ENCODE results near the gene TEX38.
"Not testable (repeated sequence)": the region's sequence is repeated elsewhere in the genome, so short reads cannot be mapped to it uniquely, and the experiment has no call there.

TEX38 gene

DNA sequence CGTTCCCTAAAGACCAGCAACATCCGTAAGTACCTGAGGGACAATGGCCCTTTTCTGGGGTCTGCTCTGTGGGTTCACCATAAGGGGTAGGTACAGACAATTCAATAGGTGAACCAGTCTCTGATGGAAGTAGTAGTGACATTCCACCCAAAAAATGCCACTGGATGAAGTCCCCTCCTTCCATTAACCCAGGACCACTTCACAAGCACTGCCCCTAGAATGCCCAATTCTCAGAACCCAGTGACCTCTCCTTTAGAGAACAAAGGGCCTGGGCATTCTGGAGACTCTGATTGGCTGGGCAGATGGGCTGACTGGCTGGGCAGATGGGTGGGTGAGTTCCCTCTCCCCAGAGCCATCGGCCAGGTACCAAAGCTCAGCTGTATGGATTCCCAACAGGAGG lies at the start of gene TEX38:
Gene TEX38 (plus strand): TSS at position 301 of the 400 bp plus-strand sequence. CDS start 81 bp downstream, at position 382.
- no peak for DNase-seq

DNA sequence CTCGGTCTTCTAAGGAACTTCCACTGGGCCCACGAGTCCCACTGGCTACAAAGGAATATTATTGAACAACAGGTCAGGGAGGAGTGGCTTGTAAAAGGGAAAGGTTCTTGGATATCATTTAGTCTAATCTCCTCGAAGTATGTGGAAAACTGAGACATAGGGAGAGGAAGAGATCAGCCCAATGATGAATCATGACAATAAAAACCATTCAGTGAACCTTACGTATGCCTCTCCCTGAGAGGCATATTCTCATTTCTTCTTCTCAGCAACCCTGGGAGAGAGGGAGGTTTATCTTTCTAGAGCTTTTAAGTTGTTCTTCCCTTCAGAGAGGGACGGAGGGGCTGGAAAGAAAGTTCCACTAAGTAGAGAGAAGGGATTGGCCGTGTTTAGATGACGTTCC lies 49.7 kb upstream of the TEX38 start:
- no peak for DNase-seq

DNA sequence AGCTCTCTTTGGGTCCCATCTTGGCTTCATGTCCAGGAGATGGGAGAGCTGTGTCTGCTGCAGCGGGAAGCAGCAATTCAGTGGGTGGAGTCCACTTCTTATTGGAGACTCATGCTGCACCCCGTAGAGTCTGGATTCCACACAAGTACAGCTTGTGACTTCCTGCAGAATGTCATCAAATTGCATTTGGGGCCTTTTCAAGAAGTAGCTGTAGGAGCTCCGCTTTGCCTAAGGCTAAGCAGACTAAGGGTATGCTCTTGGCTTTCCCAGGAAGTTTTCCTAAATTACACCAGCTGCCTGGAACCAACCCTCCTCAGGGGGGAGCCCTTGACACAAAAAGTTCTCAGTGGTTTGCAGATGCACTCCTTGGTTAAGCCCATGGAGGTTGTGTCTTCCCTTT lies 49.3 kb upstream of the TEX38 start:
- DNase-seq: no peak

DNA sequence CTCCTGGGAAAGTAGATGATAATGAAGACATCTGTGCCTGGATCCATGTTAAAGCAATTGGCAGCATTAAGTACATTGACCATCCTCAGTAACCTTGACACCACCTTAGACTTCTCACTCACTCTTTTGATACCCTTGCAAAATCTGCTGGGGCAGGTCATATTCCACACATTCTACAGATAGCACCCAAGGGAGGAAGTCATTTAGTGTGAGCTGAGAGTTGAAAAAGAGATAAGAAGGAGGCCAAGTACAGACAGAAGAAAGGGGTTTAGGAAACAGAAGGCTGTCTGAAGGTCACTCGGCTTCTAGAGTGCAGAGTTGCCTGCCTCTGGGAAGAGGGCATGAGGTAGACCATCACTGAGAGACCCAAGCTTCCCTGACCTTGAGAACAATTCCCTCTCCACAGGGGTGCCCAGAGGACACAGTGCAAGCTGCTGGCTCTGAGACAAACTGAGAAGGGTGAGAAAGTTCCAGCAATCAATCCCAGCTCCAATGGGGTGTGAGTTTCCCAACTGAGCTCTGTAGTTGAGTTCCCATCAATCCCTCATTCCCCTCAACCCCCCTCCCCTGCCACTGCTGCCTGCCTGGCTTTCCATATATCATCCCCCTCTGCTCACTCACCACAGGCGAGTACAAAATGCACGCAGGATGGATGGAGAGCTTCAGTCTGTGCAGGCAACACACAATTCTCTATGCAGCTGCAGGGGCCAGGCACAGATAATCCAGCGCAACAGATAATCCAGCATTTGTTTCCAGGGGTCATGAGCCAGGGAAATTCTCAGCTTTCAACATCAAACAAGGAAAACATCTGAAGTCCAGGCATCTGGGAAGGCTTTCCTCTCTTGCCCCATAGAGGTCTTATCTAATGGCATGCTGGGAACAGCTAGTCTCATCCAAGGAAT lies 47.7 kb upstream of the TEX38 start:
- DNase-seq: no peak

DNA sequence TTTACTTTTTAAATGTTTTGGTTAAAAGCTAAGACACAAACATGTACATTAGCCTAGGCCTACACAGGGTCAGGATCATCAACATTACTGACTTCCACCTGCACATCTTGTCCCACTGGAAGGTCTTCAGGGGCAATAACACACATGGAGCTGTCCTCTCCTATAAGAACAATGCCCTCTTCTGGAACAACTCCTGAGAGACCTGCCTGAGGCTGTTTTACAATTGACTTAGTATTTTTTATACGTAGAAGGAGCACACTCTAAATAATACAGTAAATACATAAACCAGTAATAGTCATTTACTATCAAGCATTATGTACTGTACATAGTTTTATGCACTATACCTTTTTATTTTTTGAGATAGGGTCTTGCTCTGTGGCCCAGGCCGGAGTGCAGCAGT lies 40.9 kb upstream of the TEX38 start:
- no peak for DNase-seq

DNA sequence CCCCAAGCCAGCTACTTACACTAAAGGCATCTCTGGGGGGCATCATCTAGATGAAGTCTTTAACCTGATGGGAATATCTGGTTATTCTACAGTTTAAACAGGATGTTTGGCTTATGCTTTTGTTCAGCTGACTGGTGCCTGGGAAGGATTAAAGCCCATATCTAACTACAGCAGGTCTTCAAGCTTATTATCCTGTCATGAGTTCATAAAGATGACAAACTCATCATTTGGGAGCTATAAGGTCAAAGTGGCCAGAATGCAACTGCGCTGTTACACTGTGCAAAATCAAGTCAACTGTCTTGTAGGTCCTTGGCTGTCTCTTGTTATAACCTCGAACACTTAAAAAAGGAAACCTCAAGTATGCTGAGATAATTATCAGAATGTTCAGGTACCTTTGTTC lies 36.4 kb upstream of the TEX38 start:
- DNase-seq: no peak

DNA sequence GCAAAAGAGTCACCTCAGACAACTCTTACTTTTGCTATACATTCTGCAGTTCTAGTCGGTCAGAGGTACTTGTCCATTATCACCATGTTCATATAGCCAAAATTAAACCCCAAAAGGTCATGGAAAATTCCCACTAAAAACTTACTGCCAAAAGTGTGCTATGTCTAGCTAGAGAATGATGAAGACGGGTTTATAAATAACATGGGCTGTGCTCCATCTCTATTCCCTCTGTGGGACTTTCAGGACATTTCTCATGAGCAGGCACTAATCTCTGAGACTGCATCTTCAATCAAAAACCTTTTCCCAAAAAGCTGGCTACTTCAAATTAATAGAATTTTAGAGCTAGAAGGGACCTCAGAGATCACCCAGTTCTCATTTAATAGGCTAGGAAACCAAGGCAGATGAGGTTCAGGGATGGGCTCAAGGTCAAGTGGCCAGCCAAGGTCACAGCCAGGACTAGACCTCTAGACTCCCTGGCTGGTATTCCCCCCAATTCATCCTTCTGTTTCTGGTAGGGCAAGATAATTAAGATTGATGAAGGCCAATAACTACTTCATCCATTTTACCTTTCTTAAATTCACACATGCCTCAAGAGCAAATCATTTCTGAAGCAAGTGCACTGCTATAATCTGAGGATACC lies 34.1 kb upstream of the TEX38 start:
- no peak for DNase-seq

DNA sequence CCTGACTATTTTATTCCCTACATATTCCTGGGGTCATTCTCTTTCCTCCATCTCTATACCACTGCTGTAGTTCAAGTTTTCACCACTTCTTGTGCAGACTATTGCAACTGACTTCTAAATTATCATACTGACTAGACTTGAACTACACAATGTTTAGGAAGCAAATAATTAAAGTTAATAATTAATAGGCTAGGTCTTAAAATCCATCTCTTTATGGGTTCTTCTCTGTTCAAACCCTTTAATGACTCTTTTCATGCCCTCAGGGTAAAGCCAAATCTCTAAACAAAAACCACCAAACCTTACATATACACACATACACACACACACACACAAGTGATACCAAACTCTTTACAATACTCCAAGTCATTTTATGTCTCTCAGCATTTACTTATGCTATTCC lies 32.7 kb upstream of the TEX38 start:
- DNase-seq: no peak

DNA sequence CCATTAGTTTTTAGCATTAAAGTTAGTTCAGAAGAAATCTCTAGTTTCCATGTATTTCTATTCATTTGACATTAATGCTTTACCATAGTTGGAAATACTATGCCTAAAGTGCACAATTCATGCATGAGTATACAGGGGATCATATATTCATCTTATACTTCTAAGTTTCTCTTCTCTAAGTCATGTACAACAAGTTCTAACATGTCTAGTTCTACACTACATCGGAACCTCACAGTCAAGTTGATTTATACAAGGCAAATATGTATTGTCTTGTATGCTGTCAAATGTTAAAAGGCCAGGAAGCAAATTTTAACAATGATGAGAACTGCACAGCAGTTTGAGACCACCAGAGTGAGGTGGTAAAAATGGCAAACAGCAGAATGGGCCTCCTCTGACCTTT lies 32.1 kb upstream of the TEX38 start:
- no peak for DNase-seq

DNA sequence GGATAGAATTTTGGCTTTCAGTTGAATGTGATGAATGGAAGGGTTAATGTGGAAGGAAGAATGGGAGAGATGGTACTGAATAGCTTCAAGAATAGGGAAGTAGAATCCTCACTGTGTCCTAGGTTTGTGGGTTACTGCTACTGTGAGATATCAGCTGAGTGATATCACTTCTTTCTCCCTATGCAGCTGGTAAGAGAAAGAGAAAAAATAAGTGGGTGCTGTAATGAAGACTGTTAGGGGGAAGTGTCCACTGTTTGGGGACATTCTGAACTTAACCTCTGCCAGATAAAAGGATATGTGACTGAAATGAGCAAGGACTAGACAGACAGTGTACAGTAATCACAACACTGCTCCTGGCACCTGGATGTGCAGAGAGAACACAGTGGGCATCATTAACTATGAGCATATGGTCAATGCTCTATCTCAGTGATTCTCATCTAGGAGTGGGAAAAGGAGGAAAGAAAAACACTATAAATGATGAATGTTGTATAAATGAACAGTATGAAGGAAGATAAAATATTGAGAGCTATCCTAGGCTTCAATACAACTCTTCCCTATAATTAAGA lies 29.5 kb upstream of the TEX38 start:
- no peak for DNase-seq

DNA sequence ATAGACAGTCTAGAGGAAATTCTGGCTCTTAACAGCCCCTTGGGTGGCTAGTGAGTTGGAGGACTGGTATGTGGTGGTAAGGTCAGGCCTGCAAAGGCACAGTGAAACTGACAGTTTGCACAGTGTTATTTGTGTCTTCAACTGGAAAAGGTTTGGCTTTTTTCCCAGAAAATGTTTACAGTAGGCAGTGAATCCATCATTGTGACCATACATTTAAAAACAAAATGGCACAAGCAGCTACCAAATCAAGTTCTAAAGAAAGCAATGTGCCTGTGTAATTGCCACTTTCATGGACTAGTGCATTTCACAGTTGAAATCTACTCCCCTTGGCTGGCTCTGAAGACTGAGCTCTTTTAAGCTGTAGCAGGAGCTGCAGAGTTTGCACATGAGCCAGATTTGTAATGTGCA lies 28.3 kb upstream of the TEX38 start:
- no peak for DNase-seq

DNA sequence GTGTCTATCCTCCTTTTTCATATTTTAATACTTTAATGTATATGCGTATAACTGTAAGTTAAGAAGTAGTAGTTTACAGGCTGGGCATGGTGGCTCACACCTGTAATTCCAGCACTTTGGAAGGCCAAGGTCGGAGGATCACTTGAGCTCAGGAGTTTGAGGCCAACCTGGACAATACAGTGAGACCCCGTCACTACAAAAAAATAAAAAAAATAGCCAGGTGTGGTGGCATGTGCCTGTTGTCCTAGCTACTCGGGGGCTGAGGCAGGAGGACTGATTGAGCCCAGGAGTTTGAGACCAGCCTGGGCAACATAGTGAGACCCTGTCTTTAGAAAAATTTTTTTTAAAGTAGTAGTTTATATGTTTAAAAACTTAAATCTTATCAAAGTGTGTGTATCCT lies 25.8 kb upstream of the TEX38 start:
- DNase-seq: no peak

DNA sequence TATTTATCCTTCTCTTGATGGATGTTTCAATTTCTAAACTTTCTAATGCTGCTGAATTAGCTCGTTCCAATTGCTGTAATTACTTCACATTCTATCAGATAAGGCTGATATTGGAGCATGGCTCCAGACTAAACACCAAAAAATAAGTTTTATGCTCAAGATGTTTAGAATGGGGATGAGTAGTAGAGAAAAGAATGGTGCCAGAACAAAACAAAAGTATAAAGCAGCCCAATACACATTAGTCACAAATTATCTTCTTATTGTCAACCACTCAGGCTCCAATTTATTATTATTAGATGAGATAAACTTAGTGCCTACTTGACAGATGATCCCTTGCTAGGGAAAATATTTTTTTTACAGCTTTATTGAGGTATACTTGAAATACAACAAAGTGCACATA lies 25.3 kb upstream of the TEX38 start:
- no peak for DNase-seq

DNA sequence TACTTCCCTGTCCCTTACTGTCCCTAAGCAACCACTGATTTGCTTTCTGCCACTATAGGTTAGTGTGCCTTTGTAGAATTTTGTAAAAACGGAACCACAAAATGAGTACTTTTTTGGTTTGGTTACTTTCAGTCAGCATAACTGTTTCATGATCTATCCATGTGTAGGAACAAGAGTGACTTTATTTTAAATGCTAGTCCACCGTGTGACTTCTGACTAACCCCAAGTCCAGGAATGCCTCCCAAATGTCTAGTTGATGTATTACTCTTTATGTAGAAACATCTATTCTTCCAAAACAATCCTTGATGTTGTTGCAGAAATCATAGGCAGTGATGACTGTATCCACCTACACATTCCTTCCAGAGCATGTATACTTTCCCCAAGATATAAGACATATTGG lies 24.8 kb upstream of the TEX38 start:
- DNase-seq: no peak

DNA sequence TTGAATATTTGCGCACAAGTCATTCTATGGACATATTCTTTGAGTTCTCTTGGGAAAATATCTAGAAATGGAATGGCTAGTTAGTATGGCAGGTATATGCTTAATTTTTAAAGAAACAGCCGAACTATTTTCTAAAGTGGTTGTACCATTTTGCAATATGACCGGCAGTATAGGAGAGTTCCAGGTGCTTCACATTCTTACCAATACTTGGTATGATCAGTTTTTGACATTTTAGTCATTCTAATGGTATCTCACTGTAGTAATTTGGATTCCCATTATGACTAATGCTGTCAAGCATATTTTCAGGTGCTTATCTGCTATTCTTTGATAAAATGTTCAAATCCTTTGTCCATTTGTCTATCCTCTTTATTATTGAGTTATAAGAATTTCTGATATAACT lies 24.0 kb upstream of the TEX38 start:
- DNase-seq: no peak

DNA sequence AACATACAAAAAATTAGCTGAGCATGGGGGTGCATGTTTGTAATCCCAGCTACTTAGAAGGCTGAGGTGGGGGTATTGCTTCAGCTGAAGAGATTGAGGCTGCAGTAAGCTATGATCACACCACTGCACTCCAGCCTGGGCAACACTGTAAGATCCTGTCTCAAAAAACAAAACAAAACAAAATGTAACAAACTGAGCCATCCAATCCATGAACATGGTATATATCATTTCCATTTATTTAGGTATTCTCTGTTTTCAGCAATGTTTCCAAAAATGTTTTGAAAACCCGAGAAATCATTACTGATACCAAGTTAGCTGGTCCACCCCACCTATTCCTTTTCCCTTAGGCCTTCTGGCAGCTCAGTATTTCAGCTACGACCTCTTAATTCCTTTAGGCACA lies 21.9 kb upstream of the TEX38 start:
- DNase-seq: no peak

DNA sequence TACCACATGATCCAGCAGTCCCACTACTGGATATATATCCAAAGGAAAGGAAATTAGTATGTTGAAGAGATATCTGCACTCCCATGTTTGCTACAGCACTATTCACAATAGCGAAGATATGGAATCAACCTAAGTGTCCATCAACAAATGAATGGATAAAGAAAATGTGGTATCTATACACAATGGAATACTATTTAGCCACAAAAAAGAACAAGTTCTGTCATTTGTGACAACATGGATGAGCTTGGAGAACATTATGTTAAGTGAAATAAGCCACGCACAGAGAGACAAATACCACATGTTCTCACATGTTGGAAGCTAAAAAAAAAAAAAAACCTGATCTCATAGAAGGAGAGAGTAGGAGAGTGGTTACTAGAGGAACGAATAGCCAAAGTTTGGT lies 21.2 kb upstream of the TEX38 start:
- no peak for DNase-seq

DNA sequence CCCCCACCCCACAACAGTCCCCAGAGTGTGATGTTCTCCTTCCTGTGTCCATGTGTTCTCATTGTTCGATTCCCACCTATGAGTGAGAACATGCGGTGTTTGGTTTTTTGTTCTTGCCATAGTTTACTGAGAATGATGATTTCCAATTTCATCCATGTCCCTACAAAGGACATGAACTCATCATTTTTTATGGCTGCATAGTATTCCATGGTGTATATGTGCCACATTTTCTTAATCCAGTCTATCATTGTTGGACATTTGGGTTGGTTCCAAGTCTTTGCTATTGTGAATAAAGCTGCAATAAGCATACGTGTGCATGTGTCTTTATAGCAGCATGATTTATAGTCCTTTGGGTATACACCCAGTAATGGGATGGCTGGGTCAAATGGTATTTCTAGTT lies 20.5 kb upstream of the TEX38 start:
- DNase-seq: not testable (repeated sequence)

DNA sequence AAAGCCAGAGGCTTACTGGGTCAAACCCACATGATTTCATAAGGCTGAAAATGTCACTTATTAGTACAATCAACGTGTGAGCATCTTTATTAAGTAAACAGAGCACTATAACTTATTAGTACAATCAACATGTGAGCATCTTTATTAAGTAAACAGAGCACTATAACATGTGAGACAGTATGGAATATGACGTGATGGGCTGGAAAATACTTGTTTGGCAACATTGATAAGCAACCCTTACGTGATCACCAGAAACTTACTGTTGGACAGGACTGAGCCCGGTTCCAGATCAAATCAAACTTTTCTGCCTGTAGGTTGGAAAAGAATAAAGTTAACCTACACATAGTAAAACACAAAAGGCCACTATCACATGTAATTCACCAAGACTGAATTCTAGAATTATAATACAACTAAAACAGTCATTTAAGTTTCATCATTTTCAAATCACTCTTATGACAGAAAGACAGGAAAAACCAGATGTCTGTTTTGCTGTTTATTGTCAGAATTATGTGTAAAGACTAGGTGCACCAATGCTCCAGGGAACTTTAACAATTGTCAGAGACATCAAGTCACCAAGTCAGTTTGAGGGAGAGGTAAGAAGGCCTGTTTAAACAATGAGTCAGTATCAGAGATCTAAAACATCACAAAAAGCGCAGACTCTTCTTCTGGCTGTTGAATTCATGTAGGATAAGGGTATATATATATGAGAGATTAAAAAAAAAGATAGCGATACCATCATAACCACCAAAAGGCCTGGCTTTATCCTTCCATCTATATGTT lies 19.1 kb upstream of the TEX38 start:
- no peak for DNase-seq

DNA sequence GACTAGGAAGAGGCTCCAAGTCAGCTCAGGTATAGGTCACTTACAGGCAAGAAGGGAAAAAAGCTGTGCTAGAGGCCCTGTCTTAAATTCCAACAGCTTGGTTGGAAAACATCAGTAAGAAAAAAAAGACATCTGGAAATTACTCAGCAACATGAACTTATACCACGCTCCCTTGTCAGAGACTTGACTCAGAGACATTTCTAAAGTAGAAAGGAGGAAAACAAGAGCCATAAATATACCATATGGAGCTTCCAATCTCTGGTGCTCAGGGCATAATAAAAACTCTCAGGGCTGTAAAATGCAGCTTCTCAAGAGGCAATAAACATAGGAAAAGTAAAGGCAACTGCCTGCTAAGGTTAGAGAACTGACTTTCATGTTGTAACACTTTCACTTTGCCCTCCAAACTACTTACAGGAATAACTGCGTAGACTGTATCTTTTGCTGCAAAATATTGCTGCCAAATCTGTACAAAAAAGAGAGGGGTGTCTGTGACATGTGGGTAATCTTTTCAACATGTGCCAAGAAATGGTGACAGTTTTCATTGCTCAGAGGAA lies 18.2 kb upstream of the TEX38 start:
- DNase-seq: no peak

DNA sequence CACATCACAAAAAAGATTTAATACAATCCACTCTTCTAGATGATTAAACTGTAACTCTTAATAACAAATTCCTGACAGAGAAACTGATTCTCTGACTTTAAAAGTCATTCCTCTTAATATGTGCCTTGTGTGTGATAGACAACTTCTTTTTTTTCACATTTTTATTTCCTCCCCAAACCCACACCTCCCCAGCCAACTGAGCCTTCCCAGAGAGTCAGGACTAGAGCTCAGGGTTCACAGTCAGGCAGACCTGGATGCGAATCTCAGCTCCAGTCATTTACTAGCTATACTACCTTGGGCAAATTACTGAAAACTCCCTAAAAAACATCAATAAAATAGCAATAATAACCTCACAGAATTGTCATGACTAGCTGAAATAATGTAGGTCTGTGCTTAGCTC lies 17.6 kb upstream of the TEX38 start:
- DNase-seq: no peak

DNA sequence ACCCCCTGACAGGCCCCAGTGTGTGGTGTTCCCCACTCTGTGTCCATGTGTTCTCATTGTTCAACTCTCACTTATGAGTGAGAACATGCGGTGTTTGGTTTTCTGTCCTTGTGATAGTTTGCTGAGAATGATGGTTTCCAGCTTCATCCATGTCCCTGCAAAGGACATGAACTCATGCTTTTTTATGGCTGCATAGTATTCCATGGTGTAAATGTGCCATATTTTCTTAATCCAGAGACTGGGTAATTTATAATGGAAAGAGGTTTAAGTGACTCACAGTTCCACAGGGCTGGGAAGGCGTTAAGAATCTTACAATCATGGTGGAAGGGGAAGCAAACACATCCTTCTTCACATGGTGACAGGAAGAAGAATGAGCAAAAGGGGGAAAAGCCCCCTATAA lies 17.0 kb upstream of the TEX38 start:
- DNase-seq: not testable (repeated sequence)

DNA sequence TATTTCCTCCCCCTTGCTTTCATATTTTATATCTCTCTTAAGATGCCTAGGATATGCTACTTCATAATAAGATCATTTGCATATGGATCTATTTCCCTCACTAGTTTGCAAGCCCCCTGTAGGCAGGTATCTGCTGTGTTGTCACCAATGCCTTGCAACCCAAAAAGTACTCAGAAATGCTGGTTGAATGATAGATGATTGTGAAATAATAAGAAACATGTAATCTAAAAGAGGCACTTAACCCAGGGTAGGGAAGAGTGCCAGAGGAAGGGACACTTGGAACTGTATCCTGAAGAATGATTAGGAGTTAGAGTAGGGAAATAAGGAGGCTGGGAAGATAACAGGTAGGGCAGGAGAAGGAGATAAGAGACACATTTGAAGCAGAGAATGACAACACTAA lies 15.8 kb upstream of the TEX38 start:
- DNase-seq: no peak
